Measurements from ENCODE around the gene PTF1A. TPM values are rescaled to one million over a fixed set of nuclear protein-coding genes. Genes with fewer than 3 reads are reported as not detected.

Gene PTF1A
- total and polyA plus RNA-seq, 2 of the 4 experiments (the other 2 are of a cell fraction) = not detected

DNA sequence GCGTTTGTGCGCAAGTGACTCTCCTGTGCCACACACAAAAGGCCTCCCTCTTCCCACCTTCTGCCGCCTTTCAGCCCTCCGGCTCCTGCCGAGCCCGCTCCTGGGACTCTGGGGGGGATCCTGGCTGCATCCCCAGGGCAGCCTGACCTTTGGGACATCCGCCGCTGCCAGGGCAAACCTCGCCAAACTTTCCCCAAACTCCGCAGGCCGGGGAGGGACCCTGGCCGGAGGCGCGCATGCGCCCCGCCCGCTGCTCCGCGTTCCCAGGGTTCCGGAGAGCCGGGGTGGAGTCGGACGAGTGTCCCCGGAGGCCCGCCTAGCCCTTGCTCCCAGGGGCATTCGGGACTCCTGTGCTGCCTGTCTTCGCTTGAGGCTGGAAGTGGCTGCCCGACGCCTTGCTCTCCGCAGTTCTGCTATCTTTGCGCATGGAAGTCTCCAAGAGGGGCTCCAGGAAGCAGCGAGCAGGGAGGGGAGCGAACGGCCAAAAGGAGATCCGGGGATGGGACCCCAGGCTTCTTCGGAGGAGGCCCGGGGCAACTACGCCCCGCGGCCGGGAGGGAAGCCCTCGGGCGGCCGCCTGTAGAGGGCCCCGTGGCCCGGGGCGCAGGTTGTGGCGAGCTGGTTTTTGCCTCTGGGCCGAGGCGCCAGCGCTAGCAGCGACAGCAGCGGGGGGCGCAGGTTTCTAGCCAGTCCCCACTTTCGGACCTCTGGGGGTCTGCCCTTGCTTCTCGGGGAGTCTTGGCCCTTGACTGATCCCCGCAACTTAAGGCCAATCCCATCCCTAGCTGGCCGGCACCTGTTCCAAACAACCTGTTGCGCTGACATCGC lies 7.0 kb downstream of the PTF1A start:
- no peak overlapping the region for H2BK15ac ChIP-seq (ENCODE audit: low read depth, low read length)
- H3K27ac ChIP-seq (ENCODE audit: insufficient read depth, low read length) = no peak overlapping the region
- dilution Hi-C loops (cut with HindIII; ENCODE audit: low sequenced_read_pairs, unreplicated experiment) (no loop called here), intact Hi-C loops (cut with micrococcal nuclease) (no loop called here), in situ Hi-C loops (cut with MboI; ENCODE audit: low sequenced_read_pairs) (no loop called here)
- H3K79me1 ChIP-seq (ENCODE audit: low read depth in 1 of 2, low read length in 2 of 2) = no peaks in the 10 kb centered on the region
- no peak overlapping the region for H3K4me2 ChIP-seq (ENCODE audit: low read depth, low read length)
- H4K5ac ChIP-seq (ENCODE audit: low read depth, low read length) = no peak overlapping the region
- no peak overlapping the region for H3K23ac ChIP-seq (ENCODE audit: low read depth, low read length)
- H3K14ac ChIP-seq (replicated peaks; ENCODE audit: low read depth, low read length) = no peak overlapping the region
- no peak overlapping the region for H2BK120ac ChIP-seq (ENCODE audit: low read depth, low read length)
- H3K36me3 ChIP-seq (ENCODE audit: control insufficient read depth, insufficient read depth, low read length) = no peaks in the 10 kb centered on the region
- no peak overlapping the region for H3K18ac ChIP-seq (ENCODE audit: low read depth, low read length)
- no peak overlapping the region for H2AFZ ChIP-seq (replicated peaks; ENCODE audit: low read length, poor library complexity)
- H3K9me1 ChIP-seq (ENCODE audit: insufficient read depth, low read length) = no peaks in the 10 kb centered on the region
- H3K56ac ChIP-seq (ENCODE audit: extremely low read depth, insufficient read depth, low read length) = no peak overlapping the region
- H2AK9ac ChIP-seq (replicated peaks; ENCODE audit: low read depth, low read length, poor library complexity) = no peak overlapping the region
- no peak for TF ChIP-seq MAFK (IDR thresholded peaks at IDR 0.05; ENCODE audit: low read depth, low read length)
- TF ChIP-seq MAZ (IDR thresholded peaks at IDR 0.05; ENCODE audit: borderline replicate concordance, low read depth, low read length) = no peak
- no peak for TF ChIP-seq RAD21 (IDR thresholded peaks at IDR 0.05; ENCODE audit: low read length)
- TF ChIP-seq CHD1 (IDR thresholded peaks at IDR 0.05; ENCODE audit: low read depth, low read length) = no peak
- TF ChIP-seq FOS (IDR thresholded peaks at IDR 0.05; ENCODE audit: low read depth, low read length) = no peak
- TF ChIP-seq BHLHE40 (IDR thresholded peaks at IDR 0.05; ENCODE audit: low read depth, low read length) = no peak
- TF ChIP-seq CEBPB (IDR thresholded peaks at IDR 0.05; ENCODE audit: low read depth, low read length) = no peak
- TF ChIP-seq, protein P1, sequence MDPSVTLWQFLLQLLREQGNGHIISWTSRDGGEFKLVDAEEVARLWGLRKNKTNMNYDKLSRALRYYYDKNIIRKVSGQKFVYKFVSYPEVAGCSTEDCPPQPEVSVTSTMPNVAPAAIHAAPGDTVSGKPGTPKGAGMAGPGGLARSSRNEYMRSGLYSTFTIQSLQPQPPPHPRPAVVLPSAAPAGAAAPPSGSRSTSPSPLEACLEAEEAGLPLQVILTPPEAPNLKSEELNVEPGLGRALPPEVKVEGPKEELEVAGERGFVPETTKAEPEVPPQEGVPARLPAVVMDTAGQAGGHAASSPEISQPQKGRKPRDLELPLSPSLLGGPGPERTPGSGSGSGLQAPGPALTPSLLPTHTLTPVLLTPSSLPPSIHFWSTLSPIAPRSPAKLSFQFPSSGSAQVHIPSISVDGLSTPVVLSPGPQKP (IDR thresholded peaks at IDR 0.05; ENCODE audit: borderline replicate concordance, low read depth, low read length) = no peak
- TF ChIP-seq, protein P2, sequence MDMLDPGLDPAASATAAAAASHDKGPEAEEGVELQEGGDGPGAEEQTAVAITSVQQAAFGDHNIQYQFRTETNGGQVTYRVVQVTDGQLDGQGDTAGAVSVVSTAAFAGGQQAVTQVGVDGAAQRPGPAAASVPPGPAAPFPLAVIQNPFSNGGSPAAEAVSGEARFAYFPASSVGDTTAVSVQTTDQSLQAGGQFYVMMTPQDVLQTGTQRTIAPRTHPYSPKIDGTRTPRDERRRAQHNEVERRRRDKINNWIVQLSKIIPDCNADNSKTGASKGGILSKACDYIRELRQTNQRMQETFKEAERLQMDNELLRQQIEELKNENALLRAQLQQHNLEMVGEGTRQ (IDR thresholded peaks at IDR 0.05; ENCODE audit: low read depth, low read length) = no peak
- no peak for TF ChIP-seq NFE2L2 (IDR thresholded peaks at IDR 0.05; ENCODE audit: low read depth, low read length)
- TF ChIP-seq, protein P3, sequence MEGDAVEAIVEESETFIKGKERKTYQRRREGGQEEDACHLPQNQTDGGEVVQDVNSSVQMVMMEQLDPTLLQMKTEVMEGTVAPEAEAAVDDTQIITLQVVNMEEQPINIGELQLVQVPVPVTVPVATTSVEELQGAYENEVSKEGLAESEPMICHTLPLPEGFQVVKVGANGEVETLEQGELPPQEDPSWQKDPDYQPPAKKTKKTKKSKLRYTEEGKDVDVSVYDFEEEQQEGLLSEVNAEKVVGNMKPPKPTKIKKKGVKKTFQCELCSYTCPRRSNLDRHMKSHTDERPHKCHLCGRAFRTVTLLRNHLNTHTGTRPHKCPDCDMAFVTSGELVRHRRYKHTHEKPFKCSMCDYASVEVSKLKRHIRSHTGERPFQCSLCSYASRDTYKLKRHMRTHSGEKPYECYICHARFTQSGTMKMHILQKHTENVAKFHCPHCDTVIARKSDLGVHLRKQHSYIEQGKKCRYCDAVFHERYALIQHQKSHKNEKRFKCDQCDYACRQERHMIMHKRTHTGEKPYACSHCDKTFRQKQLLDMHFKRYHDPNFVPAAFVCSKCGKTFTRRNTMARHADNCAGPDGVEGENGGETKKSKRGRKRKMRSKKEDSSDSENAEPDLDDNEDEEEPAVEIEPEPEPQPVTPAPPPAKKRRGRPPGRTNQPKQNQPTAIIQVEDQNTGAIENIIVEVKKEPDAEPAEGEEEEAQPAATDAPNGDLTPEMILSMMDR (conservative IDR thresholded peaks at IDR 0.05; ENCODE audit: low read depth, low read length) = no peak
- no peak for TF ChIP-seq RCOR1 (IDR thresholded peaks at IDR 0.05; ENCODE audit: insufficient replicate concordance, low read length)
- no peak for TF ChIP-seq MXI1 (IDR thresholded peaks at IDR 0.05; ENCODE audit: borderline replicate concordance, low read depth, low read length)
- TF ChIP-seq POLR2A (IDR thresholded peaks at IDR 0.05; ENCODE audit: low read depth, low read length) = no peak
- TF ChIP-seq RFX5 (IDR thresholded peaks at IDR 0.05; ENCODE audit: low read depth, low read length) = no peak
- no peak for TF ChIP-seq SMC3 (IDR thresholded peaks at IDR 0.05; ENCODE audit: low read depth, low read length)
- H3K9me3 ChIP-seq (ENCODE audit: control insufficient read depth, insufficient read depth, low read length) = peaks cover 4% of the 10 kb centered on the region; the same call in 1 of the 2 replicates
- ChIA-PET CTCF (no interaction called here), POLR2A (ENCODE audit: unreplicated experiment) (no interaction called here)
- H3K4me1 ChIP-seq (ENCODE audit: control insufficient read depth, insufficient read depth, low read length) = no peaks in the 10 kb centered on the region
- ATAC-seq (ENCODE audit: low read depth) (no peak), DNase-seq (no peak)
- peaks cover 64% of the 10 kb centered on the region for H3K27me3 ChIP-seq (ENCODE audit: control insufficient read depth, insufficient read depth, low read length)
- no peak overlapping the region for H3K4me3 ChIP-seq (ENCODE audit: insufficient read depth, low read depth, low read length)
- no peak overlapping the region for H4K91ac ChIP-seq (ENCODE audit: insufficient read depth, low read depth, low read length)
- no peak overlapping the region for H2BK20ac ChIP-seq (ENCODE audit: low read depth, low read length)
- no peak overlapping the region for H4K8ac ChIP-seq (ENCODE audit: low read depth in 2 of 2, low read length in 2 of 2)
- H4K20me1 ChIP-seq (ENCODE audit: insufficient read depth, low read length) = no peaks in the 10 kb centered on the region
- H2BK5ac ChIP-seq (ENCODE audit: low read depth, low read length, poor library complexity, severe bottlenecking) = no peak overlapping the region
- WGBS, 2 experiments (ENCODE audit: extremely low coverage in 2 of 2, insufficient read length in 1 of 2) = 2% methylated on average over 30 of the region's 60 CpGs; no CpG with 5 or more reads in 1 of the 2 experiments
- H3K9ac ChIP-seq (ENCODE audit: low read depth, low read length) = no peak overlapping the region
- H2AK5ac ChIP-seq (ENCODE audit: low read depth, low read length) = no peak overlapping the region
- no TSS peak for BruUV-seq (replicated peaks)
- no peak overlapping the region for H3K4ac ChIP-seq (ENCODE audit: low read depth, low read length)

Data from IMR-90 (cell line).